ENCODE data around the gene TAF7.
"Not testable (repeated sequence)": the region's sequence is repeated elsewhere in the genome, so short reads cannot be mapped to it uniquely, and the experiment has no call there.

Gene TAF7

DNA sequence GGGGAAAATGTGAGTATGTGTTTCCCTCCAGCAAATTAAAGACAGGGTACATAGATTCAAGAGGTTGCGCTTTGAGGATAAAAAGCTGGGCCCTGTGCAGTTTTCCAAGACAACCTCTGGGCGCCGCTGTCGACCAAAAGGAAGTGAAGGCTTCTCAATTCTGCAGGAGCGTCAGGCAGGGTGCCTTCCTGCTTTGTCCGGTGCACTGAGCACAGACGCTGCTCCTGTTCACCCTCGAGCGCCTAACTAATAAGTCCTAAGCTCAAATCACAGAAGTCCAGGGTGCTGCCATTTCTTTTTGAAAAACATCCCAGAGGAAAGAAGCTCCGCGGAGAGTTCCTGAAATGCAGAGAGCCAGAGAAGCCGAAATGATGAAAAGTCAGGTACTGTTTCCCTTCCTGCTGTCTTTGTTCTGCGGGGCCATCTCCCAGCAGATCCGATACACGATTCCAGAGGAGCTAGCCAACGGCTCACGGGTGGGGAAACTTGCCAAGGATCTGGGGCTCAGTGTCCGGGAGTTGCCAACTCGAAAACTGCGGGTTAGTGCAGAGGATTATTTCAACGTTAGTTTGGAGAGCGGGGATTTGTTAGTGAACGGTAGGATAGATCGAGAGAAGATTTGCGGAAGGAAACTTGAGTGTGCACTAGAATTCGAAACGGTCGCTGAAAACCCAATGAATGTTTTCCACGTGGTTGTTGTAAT is 29.5 kb upstream of the TAF7 start, which contains the start of gene PCDHGB1:
TSS of gene PCDHGB1 (plus strand) at position 183 of the 703 bp plus-strand sequence. CDS start at position 345, 162 bp downstream.
- H3K79me1 ChIP-seq (ENCODE audit: low read depth, low read length), result no peaks in the 10 kb centered on the region
- H2BK120ac ChIP-seq (ENCODE audit: low read depth, low read length), result no peak within 1 kb of the TSS
- no peak within 1 kb of the TSS for H3K9ac ChIP-seq (ENCODE audit: low read depth, low read length, poor library complexity)
- H2BK15ac ChIP-seq (ENCODE audit: low read length), result no peak within 1 kb of the TSS
- peaks cover 14 to 33% of the 10 kb centered on the region in 2 donors for H3K9me3 ChIP-seq (replicated peaks in 1 of 2; ENCODE audit: control insufficient read depth in 2 of 2, insufficient read depth in 1 of 2, low read depth in 1 of 2, low read length in 2 of 2)
- H2AK5ac ChIP-seq (ENCODE audit: low read depth, low read length), result no peak within 1 kb of the TSS
- no peaks in the 10 kb centered on the region for H3K36me3 ChIP-seq (replicated peaks in 1 of 2; ENCODE audit: control insufficient read depth in 2 of 2, insufficient read depth in 2 of 2, low read length in 2 of 2)
- H3K23ac ChIP-seq (ENCODE audit: low read depth, low read length, poor library complexity), result no peak within 1 kb of the TSS
- H3K4me1 ChIP-seq (ENCODE audit: control insufficient read depth in 2 of 2, insufficient read depth in 1 of 2, low read depth in 1 of 2, low read length in 2 of 2), result no peaks in the 10 kb centered on the region
- no peak within 1 kb of the TSS for H3K27ac ChIP-seq (replicated peaks; ENCODE audit: low read length)
- H2BK5ac ChIP-seq (ENCODE audit: low read length), result no peak within 1 kb of the TSS
- no peak for DNase-seq (ENCODE audit: low spot score)
- no peak within 1 kb of the TSS for H3K18ac ChIP-seq (ENCODE audit: low read length)
- H3K4me2 ChIP-seq (ENCODE audit: insufficient read depth, low read length, poor library complexity, severe bottlenecking), result no peak within 1 kb of the TSS
- peak within 1 kb of the TSS in 1 of 2 donors; percentile 20 for H3K4me3 ChIP-seq (ENCODE audit: low read length in 2 of 2)
- H4K91ac ChIP-seq (ENCODE audit: low read depth, low read length, poor library complexity), result no peak within 1 kb of the TSS
- H2BK12ac ChIP-seq (ENCODE audit: low read length), result no peak within 1 kb of the TSS
- no peak within 1 kb of the TSS for H3K14ac ChIP-seq (ENCODE audit: low read length)
- WGBS, 2 donors (ENCODE audit: extremely low coverage in 2 of 2, insufficient read length in 2 of 2, insufficient replicate concordance in 1 of 2), result 100% methylated on average over 3 to 7 of the region's 29 CpGs
- H2AFZ ChIP-seq (ENCODE audit: low read length), result peak within 1 kb of the TSS; percentile 84
- H3K4ac ChIP-seq (ENCODE audit: low read length), result no peak within 1 kb of the TSS
- H3K27me3 ChIP-seq (ENCODE audit: control insufficient read depth in 3 of 3, insufficient read depth in 3 of 3, low read depth in 1 of 3, low read length in 3 of 3), result no peaks in the 10 kb centered on the region
- H4K8ac ChIP-seq (ENCODE audit: low read depth, low read length), result no peak within 1 kb of the TSS

DNA sequence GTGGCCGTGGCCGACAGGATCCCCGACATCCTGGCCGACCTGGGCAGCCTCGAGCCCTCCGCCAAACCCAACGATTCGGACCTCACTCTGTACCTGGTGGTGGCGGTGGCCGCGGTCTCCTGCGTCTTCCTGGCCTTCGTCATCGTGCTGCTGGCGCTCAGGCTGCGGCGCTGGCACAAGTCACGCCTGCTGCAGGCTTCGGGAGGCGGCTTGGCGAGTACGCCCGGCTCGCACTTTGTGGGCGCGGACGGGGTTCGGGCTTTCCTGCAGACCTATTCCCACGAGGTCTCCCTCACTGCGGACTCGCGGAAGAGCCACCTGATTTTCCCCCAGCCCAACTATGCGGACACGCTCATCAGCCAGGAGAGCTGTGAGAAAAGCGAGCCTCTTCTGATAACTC is 25.4 kb upstream of the TAF7 start:
- H3K4me2 ChIP-seq (ENCODE audit: insufficient read depth, low read length, poor library complexity, severe bottlenecking), result not testable (repeated sequence)
- no CpG with 5 or more reads among the region's 35 CpGs for WGBS, 2 donors (ENCODE audit: extremely low coverage in 2 of 2, insufficient read length in 2 of 2, insufficient replicate concordance in 1 of 2)

DNA sequence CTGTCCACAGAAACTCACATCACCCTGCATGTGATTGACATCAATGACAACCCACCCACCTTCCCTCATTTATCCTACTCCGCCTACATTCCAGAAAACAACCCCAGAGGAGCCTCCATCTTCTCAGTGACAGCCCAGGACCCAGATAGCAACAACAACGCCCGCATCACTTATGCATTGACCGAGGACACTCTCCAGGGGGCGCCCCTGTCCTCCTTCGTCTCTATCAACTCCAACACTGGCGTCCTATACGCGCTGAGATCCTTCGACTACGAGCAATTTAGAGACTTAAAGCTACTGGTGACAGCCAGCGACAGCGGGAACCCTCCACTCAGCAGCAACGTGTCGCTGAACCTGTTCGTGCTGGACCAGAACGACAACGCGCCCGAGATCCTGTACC is 24.7 kb upstream of the TAF7 start:
- DNase-seq (ENCODE audit: low spot score), result no peak

More for the DNA sequence above, 25.4 kb upstream of the TAF7 start:
- not testable (repeated sequence) for H2BK120ac ChIP-seq (ENCODE audit: low read depth, low read length); H3K79me1 ChIP-seq (ENCODE audit: low read depth, low read length); H2AK5ac ChIP-seq (ENCODE audit: low read depth, low read length); H4K91ac ChIP-seq (ENCODE audit: low read depth, low read length, poor library complexity); H3K18ac ChIP-seq (ENCODE audit: low read length); H4K8ac ChIP-seq (ENCODE audit: low read depth, low read length); H3K9ac ChIP-seq (ENCODE audit: low read depth, low read length, poor library complexity); H3K27ac ChIP-seq (replicated peaks; ENCODE audit: low read length); H3K23ac ChIP-seq (ENCODE audit: low read depth, low read length, poor library complexity); H2AFZ ChIP-seq (ENCODE audit: low read length); H3K4me3 ChIP-seq (ENCODE audit: low read length in 2 of 2); H2BK12ac ChIP-seq (ENCODE audit: low read length); H3K27me3 ChIP-seq (ENCODE audit: control insufficient read depth in 3 of 3, insufficient read depth in 3 of 3, low read depth in 1 of 3, low read length in 3 of 3); H2BK5ac ChIP-seq (ENCODE audit: low read length); H3K14ac ChIP-seq (ENCODE audit: low read length); H2BK15ac ChIP-seq (ENCODE audit: low read length); H3K4ac ChIP-seq (ENCODE audit: low read length); DNase-seq (ENCODE audit: low spot score); H3K4me1 ChIP-seq (ENCODE audit: control insufficient read depth in 2 of 2, insufficient read depth in 1 of 2, low read depth in 1 of 2, low read length in 2 of 2); H3K36me3 ChIP-seq (replicated peaks in 1 of 2; ENCODE audit: control insufficient read depth in 2 of 2, insufficient read depth in 2 of 2, low read length in 2 of 2)
- H3K9me3 ChIP-seq (replicated peaks in 1 of 2; ENCODE audit: control insufficient read depth in 2 of 2, insufficient read depth in 1 of 2, low read depth in 1 of 2, low read length in 2 of 2), result peaks cover 16 to 26% of the 10 kb centered on the region in 2 donors

DNA sequence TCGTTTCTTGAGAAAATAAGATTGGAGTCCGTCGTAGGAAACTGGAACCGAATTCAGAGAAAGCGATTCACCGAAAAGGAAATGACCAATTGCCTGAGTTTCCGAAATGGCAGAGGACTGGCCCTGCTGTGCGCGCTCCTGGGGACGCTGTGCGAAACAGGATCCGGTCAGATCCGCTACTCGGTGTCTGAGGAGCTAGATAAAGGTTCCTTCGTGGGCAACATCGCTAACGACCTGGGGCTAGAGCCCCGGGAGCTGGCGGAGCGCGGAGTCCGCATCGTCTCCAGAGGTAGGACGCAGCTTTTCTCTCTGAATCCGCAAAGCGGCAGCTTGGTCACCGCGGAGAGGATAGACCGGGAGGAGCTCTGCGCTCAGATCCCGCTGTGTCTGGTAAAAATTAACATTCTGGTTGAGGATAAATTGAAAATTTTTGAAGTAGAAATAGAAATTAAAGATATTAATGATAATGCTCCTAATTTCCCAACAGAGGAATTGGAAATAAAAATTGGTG is 23.4 kb upstream of the TAF7 start:
- Histone ChIP-seq H3K23ac (ENCODE audit: low read depth, low read length, poor library complexity) (no peak overlapping the region), H3K4me1 (ENCODE audit: control insufficient read depth in 2 of 2, insufficient read depth in 1 of 2, low read depth in 1 of 2, low read length in 2 of 2) (no peaks in the 10 kb centered on the region), H3K4me3 (ENCODE audit: low read length in 2 of 2) (peak overlapping the region in 1 of 2 donors; percentile 25), H3K4ac (ENCODE audit: low read length) (no peak overlapping the region), H3K27ac (replicated peaks; ENCODE audit: low read length) (no peak overlapping the region), H3K18ac (ENCODE audit: low read length) (no peak overlapping the region), H2BK5ac (ENCODE audit: low read length) (no peak overlapping the region), H3K9ac (ENCODE audit: low read depth, low read length, poor library complexity) (no peak overlapping the region), H3K4me2 (ENCODE audit: insufficient read depth, low read length, poor library complexity, severe bottlenecking) (no peak overlapping the region), H4K91ac (ENCODE audit: low read depth, low read length, poor library complexity) (no peak overlapping the region), H2BK12ac (ENCODE audit: low read length) (no peak overlapping the region), H4K8ac (ENCODE audit: low read depth, low read length) (no peak overlapping the region), H3K79me1 (ENCODE audit: low read depth, low read length) (no peaks in the 10 kb centered on the region), H3K27me3 (ENCODE audit: control insufficient read depth in 3 of 3, insufficient read depth in 3 of 3, low read depth in 1 of 3, low read length in 3 of 3) (no peaks in the 10 kb centered on the region), H2BK15ac (ENCODE audit: low read length) (no peak overlapping the region), H3K36me3 (replicated peaks in 1 of 2; ENCODE audit: control insufficient read depth in 2 of 2, insufficient read depth in 2 of 2, low read length in 2 of 2) (no peaks in the 10 kb centered on the region), H2AK5ac (ENCODE audit: low read depth, low read length) (no peak overlapping the region), H3K14ac (ENCODE audit: low read length) (no peak overlapping the region), H2AFZ (ENCODE audit: low read length) (peak overlapping the region; percentile 54), H3K9me3 (replicated peaks in 1 of 2; ENCODE audit: control insufficient read depth in 2 of 2, insufficient read depth in 1 of 2, low read depth in 1 of 2, low read length in 2 of 2) (peaks cover 20 to 32% of the 10 kb centered on the region in 2 donors), H2BK120ac (ENCODE audit: low read depth, low read length) (no peak overlapping the region)
- WGBS, 2 donors (ENCODE audit: extremely low coverage in 2 of 2, insufficient read length in 2 of 2, insufficient replicate concordance in 1 of 2), result no CpG with 5 or more reads among the region's 31 CpGs
- no peak for DNase-seq (ENCODE audit: low spot score)

More for the DNA sequence above, 24.7 kb upstream of the TAF7 start:
- Histone ChIP-seq H3K79me1 (ENCODE audit: low read depth, low read length) (no peaks in the 10 kb centered on the region), H4K91ac (ENCODE audit: low read depth, low read length, poor library complexity) (no peak overlapping the region), H2AFZ (ENCODE audit: low read length) (no peak overlapping the region), H3K27me3 (ENCODE audit: control insufficient read depth in 3 of 3, insufficient read depth in 3 of 3, low read depth in 1 of 3, low read length in 3 of 3) (no peaks in the 10 kb centered on the region), H2BK5ac (ENCODE audit: low read length) (no peak overlapping the region), H3K27ac (replicated peaks; ENCODE audit: low read length) (no peak overlapping the region), H3K18ac (ENCODE audit: low read length) (no peak overlapping the region), H3K36me3 (replicated peaks in 1 of 2; ENCODE audit: control insufficient read depth in 2 of 2, insufficient read depth in 2 of 2, low read length in 2 of 2) (no peaks in the 10 kb centered on the region), H2BK12ac (ENCODE audit: low read length) (no peak overlapping the region), H3K4ac (ENCODE audit: low read length) (no peak overlapping the region), H3K4me3 (ENCODE audit: low read length in 2 of 2) (no peak overlapping the region), H3K4me2 (ENCODE audit: insufficient read depth, low read length, poor library complexity, severe bottlenecking) (no peak overlapping the region), H2BK15ac (ENCODE audit: low read length) (no peak overlapping the region), H4K8ac (ENCODE audit: low read depth, low read length) (no peak overlapping the region), H2BK120ac (ENCODE audit: low read depth, low read length) (no peak overlapping the region), H2AK5ac (ENCODE audit: low read depth, low read length) (no peak overlapping the region), H3K9ac (ENCODE audit: low read depth, low read length, poor library complexity) (no peak overlapping the region), H3K14ac (ENCODE audit: low read length) (no peak overlapping the region), H3K9me3 (replicated peaks in 1 of 2; ENCODE audit: control insufficient read depth in 2 of 2, insufficient read depth in 1 of 2, low read depth in 1 of 2, low read length in 2 of 2) (peaks cover 14 to 22% of the 10 kb centered on the region in 2 donors), H3K4me1 (ENCODE audit: control insufficient read depth in 2 of 2, insufficient read depth in 1 of 2, low read depth in 1 of 2, low read length in 2 of 2) (no peaks in the 10 kb centered on the region), H3K23ac (ENCODE audit: low read depth, low read length, poor library complexity) (no peak overlapping the region)
- WGBS, 2 donors (ENCODE audit: extremely low coverage in 2 of 2, insufficient read length in 2 of 2, insufficient replicate concordance in 1 of 2), result no CpG with 5 or more reads among the region's 20 CpGs
